Thyroid gland (tissue), 4 donors: ENCODE results near the gene PEPD.

Experiments used
- POLR2A ChIP-seq, 2 donors: fragments of 450-650 bp; IDR thresholded peaks; one replicate each; pipeline ENCODE4 v1.6.1; 2017; ENCODE audit warnings: antibody characterized with exemption in 2 of 2, mild to moderate bottlenecking in 2 of 2, moderate library complexity in 1 of 2
- TF ChIP-seq, protein P1 (sequence below), 6 experiments: fragments of 200-600 bp in 3 of 6; fragments of 450-650 bp in 3 of 6; sonication (generic) in 3 of 6; IDR thresholded peaks; one replicate each; pipeline ENCODE4 v1.5.1; 2016 to 2019; ENCODE audit warnings: antibody characterized with exemption in 6 of 6, mild to moderate bottlenecking in 2 of 6, inconsistent platforms in 1 of 6, moderate library complexity in 1 of 6

DNA sequence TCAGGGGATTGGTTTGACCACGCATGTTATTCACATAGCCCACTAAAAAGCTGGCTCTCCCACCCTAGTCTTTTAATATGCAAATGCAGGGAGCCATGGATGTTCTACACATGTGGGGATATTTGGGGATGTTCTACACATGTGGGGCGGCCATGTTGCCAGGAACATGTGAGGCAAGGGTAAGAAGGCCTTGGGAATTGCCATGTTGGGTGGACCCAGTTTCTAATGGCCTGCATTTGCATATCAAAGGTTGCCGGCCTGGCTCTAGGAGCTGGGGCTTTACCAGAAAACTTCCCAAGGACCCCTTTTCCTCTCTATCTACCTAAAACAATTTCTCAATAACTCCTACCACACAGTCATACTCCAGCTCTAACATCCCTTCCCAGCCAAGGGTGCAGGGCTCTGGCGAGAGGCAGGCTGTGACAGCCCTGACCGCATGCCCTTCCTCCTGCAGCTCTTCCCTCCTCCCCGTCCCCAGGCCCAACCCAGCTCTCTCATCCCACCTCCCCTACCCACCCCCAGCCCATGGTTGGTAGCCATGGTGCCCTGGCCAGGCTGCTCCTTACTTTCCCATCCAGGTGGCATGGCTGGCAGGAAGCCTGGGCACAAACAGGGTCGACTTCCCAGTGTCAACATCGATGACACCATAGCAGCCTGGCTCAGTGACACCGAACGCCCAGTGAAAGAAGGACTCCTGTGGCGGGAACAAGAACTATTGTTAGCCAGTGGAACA, 11.0 kb downstream of the PEPD start:
- TF ChIP-seq, protein P1, sequence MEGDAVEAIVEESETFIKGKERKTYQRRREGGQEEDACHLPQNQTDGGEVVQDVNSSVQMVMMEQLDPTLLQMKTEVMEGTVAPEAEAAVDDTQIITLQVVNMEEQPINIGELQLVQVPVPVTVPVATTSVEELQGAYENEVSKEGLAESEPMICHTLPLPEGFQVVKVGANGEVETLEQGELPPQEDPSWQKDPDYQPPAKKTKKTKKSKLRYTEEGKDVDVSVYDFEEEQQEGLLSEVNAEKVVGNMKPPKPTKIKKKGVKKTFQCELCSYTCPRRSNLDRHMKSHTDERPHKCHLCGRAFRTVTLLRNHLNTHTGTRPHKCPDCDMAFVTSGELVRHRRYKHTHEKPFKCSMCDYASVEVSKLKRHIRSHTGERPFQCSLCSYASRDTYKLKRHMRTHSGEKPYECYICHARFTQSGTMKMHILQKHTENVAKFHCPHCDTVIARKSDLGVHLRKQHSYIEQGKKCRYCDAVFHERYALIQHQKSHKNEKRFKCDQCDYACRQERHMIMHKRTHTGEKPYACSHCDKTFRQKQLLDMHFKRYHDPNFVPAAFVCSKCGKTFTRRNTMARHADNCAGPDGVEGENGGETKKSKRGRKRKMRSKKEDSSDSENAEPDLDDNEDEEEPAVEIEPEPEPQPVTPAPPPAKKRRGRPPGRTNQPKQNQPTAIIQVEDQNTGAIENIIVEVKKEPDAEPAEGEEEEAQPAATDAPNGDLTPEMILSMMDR (IDR thresholded peaks at IDR 0.05), result no peak
- TF ChIP-seq POLR2A (IDR thresholded peaks at IDR 0.05), result no peak
